ENCODE data around the gene ANGPT4. TPM values are rescaled to one million over a fixed set of nuclear protein-coding genes. Genes with fewer than 3 reads are reported as not detected.

ANGPT4 gene, protein sequence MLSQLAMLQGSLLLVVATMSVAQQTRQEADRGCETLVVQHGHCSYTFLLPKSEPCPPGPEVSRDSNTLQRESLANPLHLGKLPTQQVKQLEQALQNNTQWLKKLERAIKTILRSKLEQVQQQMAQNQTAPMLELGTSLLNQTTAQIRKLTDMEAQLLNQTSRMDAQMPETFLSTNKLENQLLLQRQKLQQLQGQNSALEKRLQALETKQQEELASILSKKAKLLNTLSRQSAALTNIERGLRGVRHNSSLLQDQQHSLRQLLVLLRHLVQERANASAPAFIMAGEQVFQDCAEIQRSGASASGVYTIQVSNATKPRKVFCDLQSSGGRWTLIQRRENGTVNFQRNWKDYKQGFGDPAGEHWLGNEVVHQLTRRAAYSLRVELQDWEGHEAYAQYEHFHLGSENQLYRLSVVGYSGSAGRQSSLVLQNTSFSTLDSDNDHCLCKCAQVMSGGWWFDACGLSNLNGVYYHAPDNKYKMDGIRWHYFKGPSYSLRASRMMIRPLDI
- total RNA-seq, result 1 to 10 TPM in 1 of 4 donors, under 1 TPM in 3; 0.56 to 2.1 (median 0.71) TPM

- H3K27me3 ChIP-seq, result peaks cover 25% of the 10 kb centered on the region
- no peaks in the 10 kb centered on the region for H3K4me1 ChIP-seq
Observed at GRCh38 chr20:916125-916799, at the start of gene ANGPT4. Gene ANGPT4, minus strand, starts transcription at chr20:916334. Its CDS starts 120 bp downstream, at chr20:916214.

GRCh38 chr20:963795-964194 is 47.7 kb upstream of the ANGPT4 start:
- DNase-seq (ENCODE audit: low spot score in 2 of 2), result no peak
- no peaks in the 10 kb centered on the region for H3K36me3 ChIP-seq
- H3K4me3 ChIP-seq, result no peak overlapping the region
- peaks cover 27% of the 10 kb centered on the region for H3K27me3 ChIP-seq
- no peak overlapping the region for H3K27ac ChIP-seq
- 96% methylated on average over 4 of the region's 10 CpGs for WGBS
- TF ChIP-seq, protein P1, sequence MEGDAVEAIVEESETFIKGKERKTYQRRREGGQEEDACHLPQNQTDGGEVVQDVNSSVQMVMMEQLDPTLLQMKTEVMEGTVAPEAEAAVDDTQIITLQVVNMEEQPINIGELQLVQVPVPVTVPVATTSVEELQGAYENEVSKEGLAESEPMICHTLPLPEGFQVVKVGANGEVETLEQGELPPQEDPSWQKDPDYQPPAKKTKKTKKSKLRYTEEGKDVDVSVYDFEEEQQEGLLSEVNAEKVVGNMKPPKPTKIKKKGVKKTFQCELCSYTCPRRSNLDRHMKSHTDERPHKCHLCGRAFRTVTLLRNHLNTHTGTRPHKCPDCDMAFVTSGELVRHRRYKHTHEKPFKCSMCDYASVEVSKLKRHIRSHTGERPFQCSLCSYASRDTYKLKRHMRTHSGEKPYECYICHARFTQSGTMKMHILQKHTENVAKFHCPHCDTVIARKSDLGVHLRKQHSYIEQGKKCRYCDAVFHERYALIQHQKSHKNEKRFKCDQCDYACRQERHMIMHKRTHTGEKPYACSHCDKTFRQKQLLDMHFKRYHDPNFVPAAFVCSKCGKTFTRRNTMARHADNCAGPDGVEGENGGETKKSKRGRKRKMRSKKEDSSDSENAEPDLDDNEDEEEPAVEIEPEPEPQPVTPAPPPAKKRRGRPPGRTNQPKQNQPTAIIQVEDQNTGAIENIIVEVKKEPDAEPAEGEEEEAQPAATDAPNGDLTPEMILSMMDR (IDR thresholded peaks at IDR 0.05), result no peak
- TF ChIP-seq POLR2A (IDR thresholded peaks at IDR 0.05) (no peak), EP300 (IDR thresholded peaks at IDR 0.05) (no peak), POLR2AphosphoS5 (IDR thresholded peaks at IDR 0.05) (no peak)
- H3K9me3 ChIP-seq, result no peaks in the 10 kb centered on the region
- no peaks in the 10 kb centered on the region for H3K4me1 ChIP-seq

More at GRCh38 chr20:916125-916799, at the start of gene ANGPT4:
- Histone ChIP-seq H3K9me3 (no peaks in the 10 kb centered on the region), H3K36me3 (no peaks in the 10 kb centered on the region), H3K4me3 (peak within 1 kb of the TSS; percentile 18), H3K27ac (no peak within 1 kb of the TSS)
- TF ChIP-seq, protein P1 (IDR thresholded peaks at IDR 0.05), result no peak
- TF ChIP-seq POLR2A (IDR thresholded peaks at IDR 0.05), result no peak
- no peak for TF ChIP-seq EP300 (IDR thresholded peaks at IDR 0.05)
- TF ChIP-seq POLR2AphosphoS5 (IDR thresholded peaks at IDR 0.05), result no peak
- no peak for DNase-seq (ENCODE audit: low spot score in 2 of 2)
- WGBS, result 36% methylated on average over 16 of the region's 18 CpGs

DNA sequence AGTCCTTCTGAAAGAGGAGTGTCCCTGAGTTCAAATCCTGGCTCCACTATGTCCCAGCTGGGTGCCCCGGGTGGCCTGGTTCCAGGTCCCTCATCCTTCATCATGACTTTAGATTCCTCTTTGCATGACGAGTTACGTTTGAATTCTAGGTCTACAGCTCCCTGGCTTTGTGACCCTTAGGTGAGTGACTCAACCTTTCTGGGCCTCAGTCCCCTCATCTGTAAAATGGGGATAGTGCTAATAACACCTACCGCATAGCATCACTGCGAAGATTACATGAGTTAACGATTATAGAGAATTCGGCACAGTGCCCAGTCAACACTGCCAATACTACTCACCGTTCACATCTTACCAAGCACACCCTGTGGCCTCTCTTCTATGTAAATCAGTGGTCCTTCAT is 46.5 kb upstream of the ANGPT4 start:
- DNase-seq (ENCODE audit: low spot score in 2 of 2), result no peak
- 86% methylated on average over 8 of the region's 8 CpGs for WGBS
- peaks cover 38% of the 10 kb centered on the region for H3K27me3 ChIP-seq
- no peaks in the 10 kb centered on the region for H3K36me3 ChIP-seq
- TF ChIP-seq POLR2AphosphoS5 (IDR thresholded peaks at IDR 0.05), result no peak
- no peak for TF ChIP-seq POLR2A (IDR thresholded peaks at IDR 0.05)
- TF ChIP-seq, protein P1 (IDR thresholded peaks at IDR 0.05), result no peak
- no peak for TF ChIP-seq EP300 (IDR thresholded peaks at IDR 0.05)
- H3K4me1 ChIP-seq, result no peaks in the 10 kb centered on the region
- no peak overlapping the region for H3K27ac ChIP-seq
- H3K4me3 ChIP-seq, result no peak overlapping the region
- no peaks in the 10 kb centered on the region for H3K9me3 ChIP-seq

DNA sequence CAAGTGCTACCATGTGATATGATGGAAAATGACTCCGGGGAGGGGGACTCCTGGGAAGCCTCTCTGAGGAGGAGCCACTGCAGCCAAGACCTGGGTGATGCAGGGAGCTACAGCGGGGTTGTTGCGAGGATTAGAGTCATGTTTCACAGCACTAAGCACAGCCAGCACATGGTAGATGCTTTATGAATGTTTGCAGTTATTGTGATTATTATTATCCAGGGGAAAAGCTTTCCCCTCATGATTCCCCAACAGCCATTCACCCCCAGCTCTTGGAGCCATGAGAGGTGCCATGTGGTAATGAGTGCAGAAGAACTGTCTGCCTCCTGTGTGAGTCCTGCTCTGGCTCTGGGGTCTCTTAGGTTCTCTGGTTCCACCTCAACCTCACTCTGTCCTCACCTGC is 46.1 kb upstream of the ANGPT4 start:
- no peaks in the 10 kb centered on the region for H3K9me3 ChIP-seq
- H3K36me3 ChIP-seq, result no peaks in the 10 kb centered on the region
- H3K4me1 ChIP-seq, result no peaks in the 10 kb centered on the region
- H3K4me3 ChIP-seq, result no peak overlapping the region
- peaks cover 41% of the 10 kb centered on the region for H3K27me3 ChIP-seq
- 72% methylated on average over 3 of the region's 3 CpGs for WGBS
- no peak overlapping the region for H3K27ac ChIP-seq
- TF ChIP-seq EP300 (IDR thresholded peaks at IDR 0.05) (no peak), POLR2AphosphoS5 (IDR thresholded peaks at IDR 0.05) (no peak), POLR2A (IDR thresholded peaks at IDR 0.05) (no peak)
- TF ChIP-seq, protein P1 (IDR thresholded peaks at IDR 0.05), result no peak
- DNase-seq (ENCODE audit: low spot score in 2 of 2), result no peak

- Histone ChIP-seq H3K36me3 (no peaks in the 10 kb centered on the region), H3K9me3 (no peaks in the 10 kb centered on the region), H3K27ac (no peak overlapping the region), H3K4me3 (no peak overlapping the region), H3K27me3 (peaks cover 45% of the 10 kb centered on the region), H3K4me1 (no peaks in the 10 kb centered on the region)
- WGBS, result 77% methylated on average over 2 of the region's 2 CpGs
- TF ChIP-seq POLR2A (IDR thresholded peaks at IDR 0.05) (no peak), EP300 (IDR thresholded peaks at IDR 0.05) (no peak), POLR2AphosphoS5 (IDR thresholded peaks at IDR 0.05) (no peak)
- TF ChIP-seq, protein P1 (IDR thresholded peaks at IDR 0.05), result no peak
- no peak for DNase-seq (ENCODE audit: low spot score in 2 of 2)
Observed at GRCh38 chr20:961768-962167, 45.6 kb upstream of the ANGPT4 start.

All from suprapubic skin (tissue), 4 donors.